ENCODE results near the gene CATSPER1. TPM values are rescaled to one million over a fixed set of nuclear protein-coding genes. Genes with fewer than 3 reads are reported as not detected.
"Not testable (repeated sequence)": the region's sequence is repeated elsewhere in the genome, so short reads cannot be mapped to it uniquely, and the experiment has no call there.

CATSPER1 gene
- total RNA-seq, 1 donor from 2014 or later, result 0.34 TPM

GRCh38 chr11:66051766-66052663 is 25.7 kb upstream of the CATSPER1 start, which contains the start of gene SF3B2:
SF3B2 (plus strand) TSS chr11:66052364; CDS start chr11:66052385, 21 bp downstream.
- DNase-seq, result peak; percentile 99

- no peak for DNase-seq
Measured at GRCh38 chr11:66051371-66051765, 25.1 kb upstream of the CATSPER1 start.

- no peak for DNase-seq
Measured at GRCh38 chr11:66050581-66051231, 24.4 kb upstream of the CATSPER1 start.

GRCh38 chr11:66048547-66049323 is 22.5 kb upstream of the CATSPER1 start, which contains the start of gene GAL3ST3:
GAL3ST3 (minus strand) TSS chr11:66049161; CDS start chr11:66045415, 3,746 bp downstream.
- DNase-seq, result no peak

GRCh38 chr11:66047541-66048365 is 21.5 kb upstream of the CATSPER1 start:
- no peak for DNase-seq

- no peak for DNase-seq
Measured at GRCh38 chr11:66046901-66047300, 20.6 kb upstream of the CATSPER1 start.

GRCh38 chr11:66045177-66045639 is 18.9 kb upstream of the CATSPER1 start:
- DNase-seq, result peak; percentile 89

GRCh38 chr11:66044757-66045156 is 18.5 kb upstream of the CATSPER1 start:
- DNase-seq, result no peak

- no peak for DNase-seq
Measured at GRCh38 chr11:66042996-66043906, 17.0 kb upstream of the CATSPER1 start.

GRCh38 chr11:66042227-66042995 is 16.1 kb upstream of the CATSPER1 start:
- no peak for DNase-seq

- DNase-seq, result no peak
Measured at GRCh38 chr11:66039765-66040164, 13.5 kb upstream of the CATSPER1 start.

GRCh38 chr11:66037327-66037726 is 11.0 kb upstream of the CATSPER1 start:
- DNase-seq, result no peak

- no peak for DNase-seq
Measured at GRCh38 chr11:66036334-66036710, 10.0 kb upstream of the CATSPER1 start.

GRCh38 chr11:66035653-66036333 is 9.5 kb upstream of the CATSPER1 start:
- no peak for DNase-seq

GRCh38 chr11:66032957-66033735 is 6.9 kb upstream of the CATSPER1 start:
- no peak for DNase-seq

GRCh38 chr11:66023186-66023440 is 3.2 kb downstream of the CATSPER1 start:
- not testable (repeated sequence) for DNase-seq

GRCh38 chr11:66022401-66023185 is 3.7 kb downstream of the CATSPER1 start:
- peak; percentile 82 for DNase-seq

Measured in dermis blood vessel endothelial cell (primary cell).